ENCODE results near the gene PTPN14. TPM values are rescaled to one million over a fixed set of nuclear protein-coding genes. Genes with fewer than 3 reads are reported as not detected.

PTPN14 gene
- total RNA-seq, 1 experiment from 2014 or later: 209 TPM

GRCh38 chr1:214461305-214461704, 90.1 kb downstream of the PTPN14 start:
- no peak overlapping the region for H3K27ac ChIP-seq (ENCODE audit: low read length)
- no peaks in the 10 kb centered on the region for H3K27me3 ChIP-seq (ENCODE audit: control insufficient read depth, insufficient read depth, low read length)
- H3K36me3 ChIP-seq (ENCODE audit: control insufficient read depth, insufficient read depth, low read length): no peaks in the 10 kb centered on the region; the same call in 1 of the 2 replicates
- H3K9me3 ChIP-seq (ENCODE audit: control insufficient read depth, insufficient read depth, low read depth, low read length): no peaks in the 10 kb centered on the region
- TF ChIP-seq CTCF (IDR thresholded peaks at IDR 0.05) (no peak), POLR2AphosphoS5 (IDR thresholded peaks at IDR 0.05; ENCODE audit: low read depth, low read length) (no peak), SIN3A (IDR thresholded peaks at IDR 0.05; ENCODE audit: borderline replicate concordance, insufficient read depth, low read depth, low read length) (no peak), TCF7L2 (IDR thresholded peaks at IDR 0.05; ENCODE audit: low read depth, low read length) (no peak), REST (IDR thresholded peaks at IDR 0.05; ENCODE audit: insufficient read depth in 1 of 2, low read depth in 2 of 2, low read length in 1 of 2) (no peak)
- CTCF ChIA-PET: no interaction called here
- no TSS peak for BruUV-seq (replicated peaks)
- in situ Hi-C loops (cut with HindIII; ENCODE audit: low pct_unique_long_range_greater_than_20kb, low sequenced_read_pairs) (no loop called here), intact Hi-C loops (cut with micrococcal nuclease; ENCODE audit: unreplicated experiment) (no loop called here)
- H3K4me1 ChIP-seq (ENCODE audit: control insufficient read depth, insufficient read depth, low read length): peaks cover 55% of the 10 kb centered on the region
- ATAC-seq (no peak), DNase-seq (ENCODE audit: low read depth, low spot score) (no peak)
- no peak overlapping the region for H3K4me3 ChIP-seq (ENCODE audit: low read depth in 2 of 2, low read length in 2 of 2)
- POLR2A ChIA-PET: no interaction called here

- CTCF ChIA-PET: interaction anchor here (0.7 kb wide), 1 partner anchor 1195 kb away, joined by 3 read pairs; no protein-coding TSS in a partner anchor
- TF ChIP-seq CTCF (IDR thresholded peaks at IDR 0.05) (no peak), SIN3A (IDR thresholded peaks at IDR 0.05; ENCODE audit: borderline replicate concordance, insufficient read depth, low read depth, low read length) (no peak), POLR2AphosphoS5 (IDR thresholded peaks at IDR 0.05; ENCODE audit: low read depth, low read length) (no peak), TCF7L2 (IDR thresholded peaks at IDR 0.05; ENCODE audit: low read depth, low read length) (no peak), REST (IDR thresholded peaks at IDR 0.05; ENCODE audit: insufficient read depth in 1 of 2, low read depth in 2 of 2, low read length in 1 of 2) (no peak)
- intact Hi-C loops (cut with micrococcal nuclease; ENCODE audit: unreplicated experiment) (no loop called here), in situ Hi-C loops (cut with HindIII; ENCODE audit: low pct_unique_long_range_greater_than_20kb, low sequenced_read_pairs) (no loop called here)
- BruUV-seq (replicated peaks): no TSS peak
- Histone ChIP-seq H3K36me3 (ENCODE audit: control insufficient read depth, insufficient read depth, low read length) (no peaks in the 10 kb centered on the region; the same call in 1 of the 2 replicates), H3K4me1 (ENCODE audit: control insufficient read depth, insufficient read depth, low read length) (peaks cover 64% of the 10 kb centered on the region), H3K9me3 (ENCODE audit: control insufficient read depth, insufficient read depth, low read depth, low read length) (no peaks in the 10 kb centered on the region), H3K27me3 (ENCODE audit: control insufficient read depth, insufficient read depth, low read length) (no peaks in the 10 kb centered on the region), H3K27ac (ENCODE audit: low read length) (peak overlapping the region; percentile 76), H3K4me3 (ENCODE audit: low read depth in 2 of 2, low read length in 2 of 2) (no peak overlapping the region)
- DNase-seq (ENCODE audit: low read depth, low spot score) (no peak), ATAC-seq (no peak)
- POLR2A ChIA-PET: no interaction called here
Observed at GRCh38 chr1:214460304-214460916, 91.0 kb downstream of the PTPN14 start.

All from Panc1 (cell line).